Activated CD4-positive, alpha-beta T cell treated with anti-CD3 and anti-CD28 coated beads, Interleukin-2, Interleukin-4, amounts not matched to agents 100 ng/mL and 50 ng/mL, durations not matched to agents 16 hours and 8 hours (primary cell): ENCODE measurements around the gene METTL23.
"Not testable (repeated sequence)": the region's sequence is repeated elsewhere in the genome, so short reads cannot be mapped to it uniquely, and the experiment has no call there.

Experiments
- DNase-seq: peaks from one replicate; pipeline ENCODE4 v3.0.0-alpha.2; 2020; ENCODE audit warnings: low spot score

The METTL23 gene

GRCh38 chr17:76695059-76695831, 31.4 kb upstream of the METTL23 start:
- no peak for DNase-seq

- no peak for DNase-seq
Measured at GRCh38 chr17:76696763-76697701, 29.6 kb upstream of the METTL23 start.

- DNase-seq: no peak
Measured at GRCh38 chr17:76697702-76698465, 28.8 kb upstream of the METTL23 start.

- not testable (repeated sequence) for DNase-seq
Measured at GRCh38 chr17:76698466-76698977, 28.1 kb upstream of the METTL23 start.

- DNase-seq: no peak
Measured at GRCh38 chr17:76700270-76700616, 26.4 kb upstream of the METTL23 start.

- no peak for DNase-seq
Measured at GRCh38 chr17:76700617-76701470, 25.8 kb upstream of the METTL23 start.

GRCh38 chr17:76701471-76701967, 25.1 kb upstream of the METTL23 start:
- DNase-seq: no peak

- no peak for DNase-seq
Measured at GRCh38 chr17:76702076-76702475, 24.6 kb upstream of the METTL23 start.

GRCh38 chr17:76702941-76703637, 23.6 kb upstream of the METTL23 start:
- DNase-seq: no peak

- no peak for DNase-seq
Measured at GRCh38 chr17:76704805-76705204, 21.8 kb upstream of the METTL23 start.

GRCh38 chr17:76706817-76707216, 19.8 kb upstream of the METTL23 start:
- no peak for DNase-seq

GRCh38 chr17:76707985-76708807, 18.4 kb upstream of the METTL23 start:
- DNase-seq: no peak

- DNase-seq: no peak
Measured at GRCh38 chr17:76709077-76709950, 17.3 kb upstream of the METTL23 start.

- DNase-seq: not testable (repeated sequence)
Measured at GRCh38 chr17:76709951-76710862, 16.4 kb upstream of the METTL23 start.

- DNase-seq: no peak
Measured at GRCh38 chr17:76710863-76711611, 15.6 kb upstream of the METTL23 start, which contains the start of gene MXRA7. Gene MXRA7 (minus strand): TSS chr17:76710965. CDS start chr17:76710946, 19 bp downstream.

GRCh38 chr17:76712321-76712720, 14.3 kb upstream of the METTL23 start:
- not testable (repeated sequence) for DNase-seq
